T-helper 17 cell (primary cell): Measurements from ENCODE around the gene KIAA1586. TPM values are rescaled to one million over a fixed set of nuclear protein-coding genes. Genes with fewer than 3 reads are reported as not detected.
"Not testable (repeated sequence)": the region's sequence is repeated elsewhere in the genome, so short reads cannot be mapped to it uniquely, and the experiment has no call there.

Source experiments
- ATAC-seq: fragments of 150-1000 bp; cut with Tn5 transposase; 2 replicates; pipeline ENCODE4 v1.10.0; 2021; ENCODE audit warnings: mild to moderate bottlenecking, moderate library complexity
- DNase-seq, 3 donors: peaks; one replicate each; pipeline versions ENCODE4 v3.0.0 to v3.0.0-alpha.2; 2020 to 2021
- H3K9me3 ChIP-seq: one replicate; pipeline ENCODE4 v1.7.0; 2013; ENCODE audit warnings: low read length, mild to moderate bottlenecking; ENCODE audit not compliant: control insufficient read depth, poor library complexity, severe bottlenecking
- H3K27ac Mint-ChIP-seq: one replicate; pipeline ENCODE4 v1.8.0; 2022; ENCODE audit warnings: mild to moderate bottlenecking, moderate library complexity, mixed read lengths
- H3K27me3 Mint-ChIP-seq: one replicate; pipeline ENCODE4 v1.8.0; 2022; ENCODE audit warnings: mixed read lengths
- H3K36me3 Mint-ChIP-seq: one replicate; pipeline ENCODE4 v1.8.0; 2022; ENCODE audit warnings: low read depth, mixed read lengths
- H3K4me1 Mint-ChIP-seq: one replicate; pipeline ENCODE4 v1.8.0; 2022; ENCODE audit warnings: mild to moderate bottlenecking, mixed read lengths
- H3K4me3 Mint-ChIP-seq: one replicate; pipeline ENCODE4 v1.8.0; 2022; ENCODE audit warnings: mild to moderate bottlenecking, moderate library complexity, mixed read lengths
- total RNA-seq, 4 donors: library from RNA in 2 of 4; stranded (reverse) in 2 of 4; gene quantifications; one replicate each; pipeline ENCODE4 v1.2.3 and lab custom pipeline; 2022 to 2026

KIAA1586 gene
- total RNA-seq, 2 donors from 2014 or later, result 11.9 to 17.3 TPM

- Mint-ChIP-seq H3K4me1 (peaks cover 33% of the 10 kb centered on the region), H3K27ac (peak overlapping the region; percentile 83)
- H3K9me3 ChIP-seq, DNase-seq, H3K27me3 Mint-ChIP-seq, H3K4me3 Mint-ChIP-seq, H3K36me3 Mint-ChIP-seq: not testable (repeated sequence)
- peak; percentile 20 for ATAC-seq
Measured at GRCh38 chr6:57090458-57091067, 44.1 kb downstream of the KIAA1586 start.

- Mint-ChIP-seq H3K4me1 (peaks cover 35% of the 10 kb centered on the region), H3K4me3 (peak overlapping the region; percentile 73), H3K27ac (peak overlapping the region; percentile 67)
- DNase-seq, H3K36me3 Mint-ChIP-seq, H3K27me3 Mint-ChIP-seq, ATAC-seq, H3K9me3 ChIP-seq: not testable (repeated sequence)
Measured at GRCh38 chr6:57091375-57091774, 44.9 kb downstream of the KIAA1586 start.

GRCh38 chr6:57094689-57095088 lies 48.2 kb downstream of the KIAA1586 start:
- H3K27ac Mint-ChIP-seq, result no peak overlapping the region
- peaks cover 7% of the 10 kb centered on the region for H3K36me3 Mint-ChIP-seq
- no peak overlapping the region for H3K4me3 Mint-ChIP-seq
- H3K4me1 Mint-ChIP-seq, result peaks cover 45% of the 10 kb centered on the region
- no peaks in the 10 kb centered on the region for H3K27me3 Mint-ChIP-seq
- H3K9me3 ChIP-seq, result no peaks in the 10 kb centered on the region
- DNase-seq (no peak), ATAC-seq (no peak)

GRCh38 chr6:57097596-57097995 lies 51.1 kb downstream of the KIAA1586 start:
- Mint-ChIP-seq H3K27me3 (no peaks in the 10 kb centered on the region), H3K36me3 (peaks cover 16% of the 10 kb centered on the region), H3K27ac (no peak overlapping the region), H3K4me3 (no peak overlapping the region), H3K4me1 (peaks cover 34% of the 10 kb centered on the region)
- ATAC-seq (no peak), DNase-seq (no peak)
- H3K9me3 ChIP-seq, result no peaks in the 10 kb centered on the region

GRCh38 chr6:57102976-57103375 lies 56.5 kb downstream of the KIAA1586 start:
- peaks cover 28% of the 10 kb centered on the region for H3K4me1 Mint-ChIP-seq

GRCh38 chr6:57104336-57104735 lies 57.8 kb downstream of the KIAA1586 start:
- H3K9me3 ChIP-seq, result no peaks in the 10 kb centered on the region
- no peak for ATAC-seq
- Mint-ChIP-seq H3K4me3 (no peak overlapping the region), H3K4me1 (peaks cover 28% of the 10 kb centered on the region), H3K36me3 (peaks cover 15% of the 10 kb centered on the region), H3K27me3 (no peaks in the 10 kb centered on the region), H3K27ac (no peak overlapping the region)
- no peak for DNase-seq

More at GRCh38 chr6:57102976-57103375, 56.5 kb downstream of the KIAA1586 start:
- no peaks in the 10 kb centered on the region for H3K9me3 ChIP-seq
- no peak for DNase-seq
- H3K27ac Mint-ChIP-seq, result no peak overlapping the region
- H3K27me3 Mint-ChIP-seq, result no peaks in the 10 kb centered on the region
- H3K36me3 Mint-ChIP-seq, result peaks cover 14% of the 10 kb centered on the region
- ATAC-seq, result no peak
- no peak overlapping the region for H3K4me3 Mint-ChIP-seq

Other genes starting within 250 kb of the KIAA1586 start
- gene BEND6, start 91.6 kb upstream of the KIAA1586 start, total RNA-seq, result not detected
- gene ZNF451, start 43.5 kb downstream of the KIAA1586 start, total RNA-seq, result 100 to 1,000 TPM; 131 to 142 TPM
- gene BAG2, start 125.6 kb downstream of the KIAA1586 start, total RNA-seq, result 1 to 10 TPM; 2.7 to 3.1 TPM
- gene RAB23, start 175.6 kb downstream of the KIAA1586 start, total RNA-seq, result under 1 TPM; 0.29 to 0.35 TPM